ENCODE measurements around the gene OTOGL. TPM values are rescaled to one million over a fixed set of nuclear protein-coding genes. Genes with fewer than 3 reads are reported as not detected.

Gene OTOGL
- polyA plus RNA-seq, 1 donor from 2014 or later = 0.33 TPM

DNA sequence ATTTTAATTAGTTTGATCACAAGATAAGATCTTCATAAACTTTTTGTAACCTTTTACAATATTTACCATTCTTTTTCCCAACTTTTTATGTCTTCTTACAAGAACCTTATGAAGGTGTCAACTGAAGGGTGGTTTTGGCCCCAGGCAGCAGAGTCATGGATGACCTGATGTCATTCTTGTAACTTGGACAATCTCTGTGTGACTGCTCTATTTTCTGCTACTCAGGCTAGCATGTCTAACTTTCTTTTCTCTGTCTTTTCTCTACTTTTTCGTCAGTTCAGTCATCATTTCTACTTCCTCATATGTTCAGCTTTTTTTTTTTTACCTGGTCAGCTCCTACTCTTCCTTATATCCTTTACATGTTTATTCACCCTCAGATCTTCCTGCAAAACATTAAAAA lies 194.0 kb downstream of the OTOGL start:
- no peaks in the 10 kb centered on the region for H3F3A ChIP-seq (ENCODE audit: insufficient read depth, low read length, poor library complexity, severe bottlenecking)
- no peaks in the 10 kb centered on the region for H3K36me3 ChIP-seq (ENCODE audit: insufficient read depth, low read length)

DNA sequence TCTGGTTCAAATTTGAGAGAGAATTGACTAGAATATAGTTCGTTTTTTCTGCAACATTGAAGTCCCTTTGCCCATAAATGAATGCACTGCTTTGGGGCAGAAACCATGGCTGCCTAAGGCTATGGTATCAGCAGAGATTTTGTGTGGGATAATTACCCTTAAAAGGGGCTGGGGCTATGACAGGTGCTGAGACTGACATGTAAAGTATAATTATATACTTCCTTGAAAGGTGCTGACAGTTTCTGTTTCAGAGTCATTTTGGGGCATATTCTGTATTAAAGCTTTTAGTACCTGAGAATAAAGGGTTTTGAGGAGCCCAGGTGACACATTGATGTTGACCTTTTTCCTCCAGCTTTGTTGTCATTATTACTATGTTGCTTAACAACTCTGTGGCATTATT lies 194.4 kb downstream of the OTOGL start:
- H2AFZ ChIP-seq (ENCODE audit: low read depth, low read length) = no peak overlapping the region
- H3K4me3 ChIP-seq (ENCODE audit: low read length) = no peak overlapping the region
- H3K9ac ChIP-seq (ENCODE audit: low read length) = no peak overlapping the region
- no peaks in the 10 kb centered on the region for H3K9me2 ChIP-seq (ENCODE audit: insufficient read depth, low read length)
- H3K79me2 ChIP-seq (replicated peaks; ENCODE audit: insufficient read depth, low read length) = no peaks in the 10 kb centered on the region
- H3K9me3 ChIP-seq (ENCODE audit: low read length) = no peaks in the 10 kb centered on the region
- no peaks in the 10 kb centered on the region for H3K27me3 ChIP-seq (ENCODE audit: insufficient read depth, low read depth, low read length)
- H3K4me2 ChIP-seq (ENCODE audit: low read length) = no peak overlapping the region
- no peak overlapping the region for H3K27ac ChIP-seq (ENCODE audit: low read length)
- no peaks in the 10 kb centered on the region for H3F3A ChIP-seq (ENCODE audit: insufficient read depth, low read length, poor library complexity, severe bottlenecking)
- H4K20me1 ChIP-seq (ENCODE audit: insufficient read depth) = no peaks in the 10 kb centered on the region
- H3K36me3 ChIP-seq (ENCODE audit: insufficient read depth, low read length) = no peaks in the 10 kb centered on the region
- no peak for TF ChIP-seq TAF1 (IDR thresholded peaks at IDR 0.05; ENCODE audit: low read depth)
- peak; percentile 72 for TF ChIP-seq EP300 (conservative IDR thresholded peaks at IDR 0.05; ENCODE audit: poor library complexity, severe bottlenecking)

More for the DNA sequence above, 194.0 kb downstream of the OTOGL start:
- TF ChIP-seq, protein P1, sequence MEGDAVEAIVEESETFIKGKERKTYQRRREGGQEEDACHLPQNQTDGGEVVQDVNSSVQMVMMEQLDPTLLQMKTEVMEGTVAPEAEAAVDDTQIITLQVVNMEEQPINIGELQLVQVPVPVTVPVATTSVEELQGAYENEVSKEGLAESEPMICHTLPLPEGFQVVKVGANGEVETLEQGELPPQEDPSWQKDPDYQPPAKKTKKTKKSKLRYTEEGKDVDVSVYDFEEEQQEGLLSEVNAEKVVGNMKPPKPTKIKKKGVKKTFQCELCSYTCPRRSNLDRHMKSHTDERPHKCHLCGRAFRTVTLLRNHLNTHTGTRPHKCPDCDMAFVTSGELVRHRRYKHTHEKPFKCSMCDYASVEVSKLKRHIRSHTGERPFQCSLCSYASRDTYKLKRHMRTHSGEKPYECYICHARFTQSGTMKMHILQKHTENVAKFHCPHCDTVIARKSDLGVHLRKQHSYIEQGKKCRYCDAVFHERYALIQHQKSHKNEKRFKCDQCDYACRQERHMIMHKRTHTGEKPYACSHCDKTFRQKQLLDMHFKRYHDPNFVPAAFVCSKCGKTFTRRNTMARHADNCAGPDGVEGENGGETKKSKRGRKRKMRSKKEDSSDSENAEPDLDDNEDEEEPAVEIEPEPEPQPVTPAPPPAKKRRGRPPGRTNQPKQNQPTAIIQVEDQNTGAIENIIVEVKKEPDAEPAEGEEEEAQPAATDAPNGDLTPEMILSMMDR (IDR thresholded peaks at IDR 0.05; ENCODE audit: poor library complexity, severe bottlenecking) = no peak
- no peak for TF ChIP-seq TAF1 (IDR thresholded peaks at IDR 0.05; ENCODE audit: low read depth)
- Histone ChIP-seq H3K4me3 (ENCODE audit: low read length) (no peak overlapping the region), H3K79me2 (replicated peaks; ENCODE audit: insufficient read depth, low read length) (no peaks in the 10 kb centered on the region), H3K27me3 (ENCODE audit: insufficient read depth, low read depth, low read length) (no peaks in the 10 kb centered on the region), H3K27ac (ENCODE audit: low read length) (no peak overlapping the region), H4K20me1 (ENCODE audit: insufficient read depth) (no peaks in the 10 kb centered on the region), H3K9ac (ENCODE audit: low read length) (no peak overlapping the region), H3K4me2 (ENCODE audit: low read length) (no peak overlapping the region), H3K9me3 (ENCODE audit: low read length) (no peaks in the 10 kb centered on the region), H2AFZ (ENCODE audit: low read depth, low read length) (no peak overlapping the region), H3K9me2 (ENCODE audit: insufficient read depth, low read length) (no peaks in the 10 kb centered on the region)

DNA sequence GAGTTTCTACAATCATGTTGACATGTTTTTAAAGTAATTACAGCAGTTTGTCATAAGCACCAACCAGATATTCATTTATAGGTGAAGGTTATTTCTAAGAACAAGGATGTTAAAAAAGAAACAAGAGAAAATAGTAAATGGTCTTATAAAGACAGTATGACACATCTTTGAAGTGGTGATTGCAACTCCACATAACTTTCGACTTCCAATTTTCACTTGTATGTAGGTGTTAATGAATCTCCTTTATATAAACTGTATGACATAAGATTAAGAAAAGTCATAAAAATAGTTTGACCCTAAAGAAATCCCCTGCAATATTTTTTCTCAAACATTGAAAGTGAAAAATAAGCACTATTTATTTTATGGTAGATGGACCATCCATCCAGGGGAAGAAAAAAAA lies 199.9 kb downstream of the OTOGL start:
- Histone ChIP-seq H3K4me2 (ENCODE audit: low read length) (no peak overlapping the region), H2AFZ (ENCODE audit: low read depth, low read length) (no peak overlapping the region)

More for the DNA sequence above, 199.9 kb downstream of the OTOGL start:
- no peak overlapping the region for H3K4me3 ChIP-seq (ENCODE audit: low read length)
- no peaks in the 10 kb centered on the region for H3K9me2 ChIP-seq (ENCODE audit: insufficient read depth, low read length)
- no peaks in the 10 kb centered on the region for H3F3A ChIP-seq (ENCODE audit: insufficient read depth, low read length, poor library complexity, severe bottlenecking)
- no peaks in the 10 kb centered on the region for H3K27me3 ChIP-seq (ENCODE audit: insufficient read depth, low read depth, low read length)
- no peaks in the 10 kb centered on the region for H4K20me1 ChIP-seq (ENCODE audit: insufficient read depth)
- H3K27ac ChIP-seq (ENCODE audit: low read length) = no peak overlapping the region
- H3K9me3 ChIP-seq (ENCODE audit: low read length) = no peaks in the 10 kb centered on the region
- no peaks in the 10 kb centered on the region for H3K79me2 ChIP-seq (replicated peaks; ENCODE audit: insufficient read depth, low read length)
- TF ChIP-seq TAF1 (IDR thresholded peaks at IDR 0.05; ENCODE audit: low read depth) (no peak), POLR2AphosphoS5 (IDR thresholded peaks at IDR 0.05) (no peak), EZH2 (IDR thresholded peaks at IDR 0.05; ENCODE audit: borderline replicate concordance, insufficient read depth, low read length, poor library complexity, severe bottlenecking) (no peak), RAD21 (conservative IDR thresholded peaks at IDR 0.05) (no peak), EP300 (conservative IDR thresholded peaks at IDR 0.05; ENCODE audit: poor library complexity, severe bottlenecking) (no peak)
- TF ChIP-seq, protein P1 (IDR thresholded peaks at IDR 0.05; ENCODE audit: poor library complexity, severe bottlenecking) = no peak
- H3K9ac ChIP-seq (ENCODE audit: low read length) = no peak overlapping the region
- no peaks in the 10 kb centered on the region for H3K36me3 ChIP-seq (ENCODE audit: insufficient read depth, low read length)

All from neural cell (in vitro differentiated cells).